ENCODE measurements around the gene NR4A1. TPM values are rescaled to one million over a fixed set of nuclear protein-coding genes. Genes with fewer than 3 reads are reported as not detected.
A peak's percentile ranks its signal among the peaks of the same experiment; 100 is the strongest.

Gene NR4A1
- total and polyA plus RNA-seq, 10 of the 15 experiments (the other 5 are each of a cell fraction or from before 2014, with no cell fraction given), result 0.05 to 7.9 (median 2.2) TPM; not detected in 1

- TF ChIP-seq RB1 (IDR thresholded peaks at IDR 0.05; ENCODE audit: borderline replicate concordance), result no peak
Measured at GRCh38 chr12:52027085-52027843, 24.0 kb upstream of the NR4A1 start (continued).

GRCh38 chr12:52029685-52030084 lies 21.6 kb upstream of the NR4A1 start:
- ChIA-PET SMC1A (ENCODE audit: uncharacterized antibody, unreplicated experiment) (interaction anchor here (1.0 to 13.7 kb wide), 5 partner anchors 11 to 99 kb away, joined by 3 to 322 read pairs (median 9); no protein-coding TSS in a partner anchor), CTCF (interaction anchor here (0.8 to 15.6 kb wide), 12 partner anchors 9 to 96 kb away, joined by 3 to 622 read pairs (median 8); partner anchors contain the start of genes NR4A1, SMIM41 and TAMALIN), RAD21 (ENCODE audit: unreplicated experiment) (interaction anchor here (1.6 to 6.7 kb wide), 7 partner anchors 22 to 93 kb away, joined by 6 to 151 read pairs (median 18); partner anchors contain the start of gene NR4A1), POLR2A (interaction anchor here (0.7 kb wide), 1 partner anchor 40 kb away, joined by 3 read pairs; the partner anchor contains the start of gene ATG101)
- peak; percentile 3; the same call in 1 of the 3 replicates for ATAC-seq
- Histone ChIP-seq H3K27ac (ENCODE audit: control insufficient read depth, insufficient read depth) (no peak overlapping the region), H3K79me2 (ENCODE audit: control insufficient read depth, insufficient read depth, low read length) (no peaks in the 10 kb centered on the region), H3K4me1 (ENCODE audit: control insufficient read depth, insufficient read depth, low read length) (peaks cover 21% of the 10 kb centered on the region), H3K9me3 (replicated peaks; ENCODE audit: control insufficient read depth, insufficient read depth, low read length) (no peaks in the 10 kb centered on the region), H3K27me3 (replicated peaks in 1 of 2; ENCODE audit: control insufficient read depth in 2 of 2, insufficient read depth in 2 of 2, low read length in 1 of 2) (no peaks in the 10 kb centered on the region; a peak in 1 of 4 replicates), H3K9ac (ENCODE audit: control insufficient read depth, insufficient read depth, low read length) (no peak overlapping the region), H3K4me2 (ENCODE audit: control insufficient read depth, insufficient read depth) (no peak overlapping the region), H4K20me1 (ENCODE audit: control insufficient read depth, insufficient read depth) (no peaks in the 10 kb centered on the region), H2AFZ (ENCODE audit: control insufficient read depth, low read depth, low read length) (no peak overlapping the region), H3K36me3 (ENCODE audit: control insufficient read depth in 2 of 2, insufficient read depth in 2 of 2, low read length in 1 of 2) (no peaks in the 10 kb centered on the region), H3K4me3 (no peak overlapping the region)
- intact Hi-C loops (cut with micrococcal nuclease; ENCODE audit: unreplicated experiment), result no loop called here
- BruUV-seq (replicated peaks), result no TSS peak
- in situ Hi-C loops (cut with MboI), result loop anchor here (5.0 kb wide), 2 partner anchors 53 to 93 kb away; no protein-coding TSS in a partner anchor
- DNase-seq (ENCODE audit: low read depth, low spot score), result no peak
- WGBS (ENCODE audit: insufficient coverage, insufficient replicate concordance, low lambda C conversion rate, missing lambda C conversion rate), result 8% methylated on average over 4 of the region's 4 CpGs
- no peak for FAIRE-seq
- TF ChIP-seq, protein P1, sequence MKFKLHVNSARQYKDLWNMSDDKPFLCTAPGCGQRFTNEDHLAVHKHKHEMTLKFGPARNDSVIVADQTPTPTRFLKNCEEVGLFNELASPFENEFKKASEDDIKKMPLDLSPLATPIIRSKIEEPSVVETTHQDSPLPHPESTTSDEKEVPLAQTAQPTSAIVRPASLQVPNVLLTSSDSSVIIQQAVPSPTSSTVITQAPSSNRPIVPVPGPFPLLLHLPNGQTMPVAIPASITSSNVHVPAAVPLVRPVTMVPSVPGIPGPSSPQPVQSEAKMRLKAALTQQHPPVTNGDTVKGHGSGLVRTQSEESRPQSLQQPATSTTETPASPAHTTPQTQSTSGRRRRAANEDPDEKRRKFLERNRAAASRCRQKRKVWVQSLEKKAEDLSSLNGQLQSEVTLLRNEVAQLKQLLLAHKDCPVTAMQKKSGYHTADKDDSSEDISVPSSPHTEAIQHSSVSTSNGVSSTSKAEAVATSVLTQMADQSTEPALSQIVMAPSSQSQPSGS (IDR thresholded peaks at IDR 0.05; ENCODE audit: low read length), result no peak
- no peak for TF ChIP-seq DPF2 (IDR thresholded peaks at IDR 0.05)
- no peak for TF ChIP-seq RAD21 (IDR thresholded peaks at IDR 0.05; ENCODE audit: insufficient read depth, low read depth, low read length)
- no peak for TF ChIP-seq IRF3 (IDR thresholded peaks at IDR 0.05)
- no peak for TF ChIP-seq JUND (IDR thresholded peaks at IDR 0.05; ENCODE audit: low read depth, low read length)
- no peak for TF ChIP-seq MYB (IDR thresholded peaks at IDR 0.05; ENCODE audit: borderline replicate concordance, low read depth, low read length)
- TF ChIP-seq MTA3 (IDR thresholded peaks at IDR 0.05; ENCODE audit: borderline replicate concordance, low read length), result no peak
- TF ChIP-seq IRF5 (IDR thresholded peaks at IDR 0.05; ENCODE audit: borderline replicate concordance), result no peak
- no peak for TF ChIP-seq NFYB (IDR thresholded peaks at IDR 0.05; ENCODE audit: insufficient read depth, low read depth, low read length)
- no peak for TF ChIP-seq TAF1 (IDR thresholded peaks at IDR 0.05; ENCODE audit: borderline replicate concordance, low read depth, low read length)
- TF ChIP-seq, protein P2, sequence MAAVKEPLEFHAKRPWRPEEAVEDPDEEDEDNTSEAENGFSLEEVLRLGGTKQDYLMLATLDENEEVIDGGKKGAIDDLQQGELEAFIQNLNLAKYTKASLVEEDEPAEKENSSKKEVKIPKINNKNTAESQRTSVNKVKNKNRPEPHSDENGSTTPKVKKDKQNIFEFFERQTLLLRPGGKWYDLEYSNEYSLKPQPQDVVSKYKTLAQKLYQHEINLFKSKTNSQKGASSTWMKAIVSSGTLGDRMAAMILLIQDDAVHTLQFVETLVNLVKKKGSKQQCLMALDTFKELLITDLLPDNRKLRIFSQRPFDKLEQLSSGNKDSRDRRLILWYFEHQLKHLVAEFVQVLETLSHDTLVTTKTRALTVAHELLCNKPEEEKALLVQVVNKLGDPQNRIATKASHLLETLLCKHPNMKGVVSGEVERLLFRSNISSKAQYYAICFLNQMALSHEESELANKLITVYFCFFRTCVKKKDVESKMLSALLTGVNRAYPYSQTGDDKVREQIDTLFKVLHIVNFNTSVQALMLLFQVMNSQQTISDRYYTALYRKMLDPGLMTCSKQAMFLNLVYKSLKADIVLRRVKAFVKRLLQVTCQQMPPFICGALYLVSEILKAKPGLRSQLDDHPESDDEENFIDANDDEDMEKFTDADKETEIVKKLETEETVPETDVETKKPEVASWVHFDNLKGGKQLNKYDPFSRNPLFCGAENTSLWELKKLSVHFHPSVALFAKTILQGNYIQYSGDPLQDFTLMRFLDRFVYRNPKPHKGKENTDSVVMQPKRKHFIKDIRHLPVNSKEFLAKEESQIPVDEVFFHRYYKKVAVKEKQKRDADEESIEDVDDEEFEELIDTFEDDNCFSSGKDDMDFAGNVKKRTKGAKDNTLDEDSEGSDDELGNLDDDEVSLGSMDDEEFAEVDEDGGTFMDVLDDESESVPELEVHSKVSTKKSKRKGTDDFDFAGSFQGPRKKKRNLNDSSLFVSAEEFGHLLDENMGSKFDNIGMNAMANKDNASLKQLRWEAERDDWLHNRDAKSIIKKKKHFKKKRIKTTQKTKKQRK (IDR thresholded peaks at IDR 0.05; ENCODE audit: low read depth, low read length), result no peak
- TF ChIP-seq RCOR1 (conservative IDR thresholded peaks at IDR 0.05; ENCODE audit: low read depth, low read length), result no peak
- no peak for TF ChIP-seq POU2F2 (IDR thresholded peaks at IDR 0.05; ENCODE audit: borderline replicate concordance, low read depth, low read length)
